ENCODE data around the gene SMYD1. TPM values are rescaled to one million over a fixed set of nuclear protein-coding genes. Genes with fewer than 3 reads are reported as not detected.

SMYD1 gene
- total RNA-seq, 1 donor from 2014 or later, result not detected

- DNase-seq (ENCODE audit: low spot score), result no peak
- Mint-ChIP-seq H3K4me3 (no peak overlapping the region), H3K4me1 (ENCODE audit: low read depth) (no peaks in the 10 kb centered on the region), H3K9me3 (no peaks in the 10 kb centered on the region), H3K27me3 (ENCODE audit: insufficient read depth) (peaks cover 4% of the 10 kb centered on the region), H3K36me3 (ENCODE audit: low read depth) (no peaks in the 10 kb centered on the region), H3K27ac (no peak overlapping the region)
- intact Hi-C loops (cut with micrococcal nuclease), result no loop called here
Observed at GRCh38 chr2:88129313-88129959, 61.8 kb downstream of the SMYD1 start.

- no peak overlapping the region for H3K4me3 Mint-ChIP-seq
- no peaks in the 10 kb centered on the region for H3K9me3 Mint-ChIP-seq
- no peak for DNase-seq (ENCODE audit: low spot score)
- intact Hi-C loops (cut with micrococcal nuclease), result no loop called here
- peaks cover 2% of the 10 kb centered on the region for H3K27me3 Mint-ChIP-seq (ENCODE audit: insufficient read depth)
- H3K27ac Mint-ChIP-seq, result no peak overlapping the region
- no peaks in the 10 kb centered on the region for H3K36me3 Mint-ChIP-seq (ENCODE audit: low read depth)
- H3K4me1 Mint-ChIP-seq (ENCODE audit: low read depth), result no peaks in the 10 kb centered on the region
Observed at GRCh38 chr2:88131201-88131998, 63.8 kb downstream of the SMYD1 start.

GRCh38 chr2:88131999-88132368 is 64.4 kb downstream of the SMYD1 start:
- Mint-ChIP-seq H3K27me3 (ENCODE audit: insufficient read depth) (peaks cover 5% of the 10 kb centered on the region), H3K4me1 (ENCODE audit: low read depth) (no peaks in the 10 kb centered on the region), H3K9me3 (no peaks in the 10 kb centered on the region), H3K36me3 (ENCODE audit: low read depth) (no peaks in the 10 kb centered on the region), H3K27ac (no peak overlapping the region), H3K4me3 (no peak overlapping the region)
- DNase-seq (ENCODE audit: low spot score), result no peak
- intact Hi-C loops (cut with micrococcal nuclease), result no loop called here

GRCh38 chr2:88133875-88134274 is 66.2 kb downstream of the SMYD1 start:
- intact Hi-C loops (cut with micrococcal nuclease), result no loop called here

GRCh38 chr2:88136817-88137216 is 69.2 kb downstream of the SMYD1 start:
- H3K4me3 Mint-ChIP-seq, result no peak overlapping the region

More at GRCh38 chr2:88133875-88134274, 66.2 kb downstream of the SMYD1 start:
- Mint-ChIP-seq H3K36me3 (ENCODE audit: low read depth) (no peaks in the 10 kb centered on the region), H3K27me3 (ENCODE audit: insufficient read depth) (peaks cover 9% of the 10 kb centered on the region), H3K9me3 (no peaks in the 10 kb centered on the region), H3K27ac (no peak overlapping the region), H3K4me3 (no peak overlapping the region), H3K4me1 (ENCODE audit: low read depth) (no peaks in the 10 kb centered on the region)
- no peak for DNase-seq (ENCODE audit: low spot score)

GRCh38 chr2:88137833-88138232 is 70.2 kb downstream of the SMYD1 start:
- Mint-ChIP-seq H3K27me3 (ENCODE audit: insufficient read depth) (peaks cover 17% of the 10 kb centered on the region), H3K27ac (no peak overlapping the region), H3K9me3 (no peaks in the 10 kb centered on the region), H3K36me3 (ENCODE audit: low read depth) (no peaks in the 10 kb centered on the region), H3K4me1 (ENCODE audit: low read depth) (no peaks in the 10 kb centered on the region), H3K4me3 (no peak overlapping the region)
- intact Hi-C loops (cut with micrococcal nuclease), result no loop called here
- DNase-seq (ENCODE audit: low spot score), result no peak

More at GRCh38 chr2:88136817-88137216, 69.2 kb downstream of the SMYD1 start:
- no peaks in the 10 kb centered on the region for H3K36me3 Mint-ChIP-seq (ENCODE audit: low read depth)
- H3K27me3 Mint-ChIP-seq (ENCODE audit: insufficient read depth), result peaks cover 20% of the 10 kb centered on the region
- no peaks in the 10 kb centered on the region for H3K9me3 Mint-ChIP-seq
- no peak for DNase-seq (ENCODE audit: low spot score)
- no peak overlapping the region for H3K27ac Mint-ChIP-seq
- intact Hi-C loops (cut with micrococcal nuclease), result no loop called here
- no peaks in the 10 kb centered on the region for H3K4me1 Mint-ChIP-seq (ENCODE audit: low read depth)

- H3K27me3 Mint-ChIP-seq (ENCODE audit: insufficient read depth), result peaks cover 23% of the 10 kb centered on the region
- DNase-seq (ENCODE audit: low spot score), result no peak
- H3K4me1 Mint-ChIP-seq (ENCODE audit: low read depth), result no peaks in the 10 kb centered on the region
- intact Hi-C loops (cut with micrococcal nuclease), result no loop called here
- H3K4me3 Mint-ChIP-seq, result no peak overlapping the region
- H3K27ac Mint-ChIP-seq, result no peak overlapping the region
- H3K9me3 Mint-ChIP-seq, result no peaks in the 10 kb centered on the region
- no peaks in the 10 kb centered on the region for H3K36me3 Mint-ChIP-seq (ENCODE audit: low read depth)
Observed at GRCh38 chr2:88139203-88139702, 71.6 kb downstream of the SMYD1 start.

GRCh38 chr2:88139804-88140203 is 72.2 kb downstream of the SMYD1 start:
- intact Hi-C loops (cut with micrococcal nuclease), result no loop called here
- Mint-ChIP-seq H3K9me3 (no peaks in the 10 kb centered on the region), H3K36me3 (ENCODE audit: low read depth) (no peaks in the 10 kb centered on the region), H3K4me1 (ENCODE audit: low read depth) (no peaks in the 10 kb centered on the region), H3K27ac (no peak overlapping the region), H3K4me3 (no peak overlapping the region), H3K27me3 (ENCODE audit: insufficient read depth) (peaks cover 23% of the 10 kb centered on the region)
- DNase-seq (ENCODE audit: low spot score), result no peak

GRCh38 chr2:88141952-88142351 is 74.3 kb downstream of the SMYD1 start:
- Mint-ChIP-seq H3K36me3 (ENCODE audit: low read depth) (no peaks in the 10 kb centered on the region), H3K4me1 (ENCODE audit: low read depth) (no peaks in the 10 kb centered on the region), H3K9me3 (no peaks in the 10 kb centered on the region), H3K27ac (no peak overlapping the region), H3K4me3 (no peak overlapping the region), H3K27me3 (ENCODE audit: insufficient read depth) (peaks cover 24% of the 10 kb centered on the region)
- no peak for DNase-seq (ENCODE audit: low spot score)
- intact Hi-C loops (cut with micrococcal nuclease), result no loop called here

GRCh38 chr2:88144271-88144670 is 76.6 kb downstream of the SMYD1 start:
- DNase-seq (ENCODE audit: low spot score), result no peak
- H3K9me3 Mint-ChIP-seq, result peaks cover 12% of the 10 kb centered on the region
- intact Hi-C loops (cut with micrococcal nuclease), result no loop called here
- peaks cover 20% of the 10 kb centered on the region for H3K27me3 Mint-ChIP-seq (ENCODE audit: insufficient read depth)
- H3K4me1 Mint-ChIP-seq (ENCODE audit: low read depth), result no peaks in the 10 kb centered on the region
- H3K36me3 Mint-ChIP-seq (ENCODE audit: low read depth), result no peaks in the 10 kb centered on the region
- no peak overlapping the region for H3K27ac Mint-ChIP-seq
- no peak overlapping the region for H3K4me3 Mint-ChIP-seq

- DNase-seq (ENCODE audit: low spot score), result no peak
- H3K27me3 Mint-ChIP-seq (ENCODE audit: insufficient read depth), result peaks cover 17% of the 10 kb centered on the region
- H3K36me3 Mint-ChIP-seq (ENCODE audit: low read depth), result no peaks in the 10 kb centered on the region
- H3K4me1 Mint-ChIP-seq (ENCODE audit: low read depth), result no peaks in the 10 kb centered on the region
- intact Hi-C loops (cut with micrococcal nuclease), result no loop called here
- H3K27ac Mint-ChIP-seq, result no peak overlapping the region
- peaks cover 14% of the 10 kb centered on the region for H3K9me3 Mint-ChIP-seq
- no peak overlapping the region for H3K4me3 Mint-ChIP-seq
Observed at GRCh38 chr2:88144914-88145497, 77.4 kb downstream of the SMYD1 start.

- no peak overlapping the region for H3K4me3 Mint-ChIP-seq
- peaks cover 14% of the 10 kb centered on the region for H3K9me3 Mint-ChIP-seq
- H3K27me3 Mint-ChIP-seq (ENCODE audit: insufficient read depth), result peaks cover 10% of the 10 kb centered on the region
- DNase-seq (ENCODE audit: low spot score), result no peak
- no peaks in the 10 kb centered on the region for H3K36me3 Mint-ChIP-seq (ENCODE audit: low read depth)
- no peaks in the 10 kb centered on the region for H3K4me1 Mint-ChIP-seq (ENCODE audit: low read depth)
- intact Hi-C loops (cut with micrococcal nuclease), result no loop called here
- no peak overlapping the region for H3K27ac Mint-ChIP-seq
Observed at GRCh38 chr2:88146590-88146989, 79.0 kb downstream of the SMYD1 start.

- no peak for DNase-seq (ENCODE audit: low spot score)
- H3K27ac Mint-ChIP-seq, result no peak overlapping the region
- H3K4me1 Mint-ChIP-seq (ENCODE audit: low read depth), result no peaks in the 10 kb centered on the region
Observed at GRCh38 chr2:88147145-88147544, 79.5 kb downstream of the SMYD1 start.

More at GRCh38 chr2:88147145-88147544, 79.5 kb downstream of the SMYD1 start:
- intact Hi-C loops (cut with micrococcal nuclease), result no loop called here
- Mint-ChIP-seq H3K36me3 (ENCODE audit: low read depth) (no peaks in the 10 kb centered on the region), H3K27me3 (ENCODE audit: insufficient read depth) (peaks cover 10% of the 10 kb centered on the region), H3K9me3 (peaks cover 14% of the 10 kb centered on the region), H3K4me3 (no peak overlapping the region)
